ENCODE data around the gene CNPY3.

The CNPY3 gene

DNA sequence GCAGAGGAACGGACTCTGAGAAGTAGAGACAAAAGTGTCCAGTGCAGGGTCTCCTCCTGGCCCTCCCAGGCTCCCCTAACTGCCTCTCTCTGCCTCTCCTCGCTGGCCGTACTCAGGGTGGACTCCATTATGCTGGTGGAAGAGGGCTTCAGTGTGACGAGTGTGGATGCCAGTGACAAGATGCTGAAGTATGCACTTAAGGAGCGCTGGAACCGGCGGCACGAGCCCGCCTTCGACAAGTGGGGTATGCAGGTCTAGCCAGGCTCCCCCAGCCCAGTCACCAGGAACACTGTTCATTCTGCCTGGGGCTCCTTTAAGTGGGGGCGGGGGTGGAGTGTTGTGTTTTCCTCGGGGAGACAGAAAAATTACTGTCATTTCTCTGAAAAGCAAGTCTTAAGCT is 32.8 kb downstream of the CNPY3 start:
- no peak overlapping the region for H3K4me3 ChIP-seq (ENCODE audit: low read length)
- TF ChIP-seq ZNF274 (IDR thresholded peaks at IDR 0.05; ENCODE audit: low read depth, low read length), result no peak

DNA sequence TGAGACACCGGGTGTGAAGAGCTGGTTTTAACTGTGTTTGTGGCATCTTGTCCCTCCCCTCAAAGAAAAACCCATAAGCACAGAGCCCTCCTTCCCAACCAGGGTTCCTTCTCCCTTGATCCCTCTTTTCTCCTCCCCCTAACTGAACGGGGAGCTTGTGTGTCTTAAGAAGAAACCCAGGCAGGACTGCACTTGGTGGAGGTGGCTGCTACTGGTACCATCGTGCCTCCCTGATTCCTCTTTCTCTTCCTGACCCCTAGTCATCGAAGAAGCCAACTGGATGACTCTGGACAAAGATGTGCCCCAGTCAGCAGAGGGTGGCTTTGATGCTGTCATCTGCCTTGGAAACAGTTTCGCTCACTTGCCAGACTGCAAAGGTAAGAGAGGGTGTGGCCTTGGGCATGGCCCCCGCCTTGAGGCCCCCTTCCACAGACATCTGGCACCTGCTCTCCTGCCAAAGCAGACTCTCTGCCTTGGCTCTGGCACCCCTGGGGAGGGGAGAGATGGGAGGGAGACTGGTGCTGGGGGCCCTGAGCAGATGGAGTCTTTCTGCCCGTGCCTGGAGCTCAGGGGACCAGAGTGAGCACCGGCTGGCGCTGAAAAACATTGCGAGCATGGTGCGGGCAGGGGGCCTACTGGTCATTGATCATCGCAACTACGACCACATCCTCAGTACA is 33.4 kb downstream of the CNPY3 start:
- no peak for TF ChIP-seq ZNF274 (IDR thresholded peaks at IDR 0.05; ENCODE audit: low read depth, low read length)
- H3K4me3 ChIP-seq (ENCODE audit: low read length), result no peak overlapping the region

DNA sequence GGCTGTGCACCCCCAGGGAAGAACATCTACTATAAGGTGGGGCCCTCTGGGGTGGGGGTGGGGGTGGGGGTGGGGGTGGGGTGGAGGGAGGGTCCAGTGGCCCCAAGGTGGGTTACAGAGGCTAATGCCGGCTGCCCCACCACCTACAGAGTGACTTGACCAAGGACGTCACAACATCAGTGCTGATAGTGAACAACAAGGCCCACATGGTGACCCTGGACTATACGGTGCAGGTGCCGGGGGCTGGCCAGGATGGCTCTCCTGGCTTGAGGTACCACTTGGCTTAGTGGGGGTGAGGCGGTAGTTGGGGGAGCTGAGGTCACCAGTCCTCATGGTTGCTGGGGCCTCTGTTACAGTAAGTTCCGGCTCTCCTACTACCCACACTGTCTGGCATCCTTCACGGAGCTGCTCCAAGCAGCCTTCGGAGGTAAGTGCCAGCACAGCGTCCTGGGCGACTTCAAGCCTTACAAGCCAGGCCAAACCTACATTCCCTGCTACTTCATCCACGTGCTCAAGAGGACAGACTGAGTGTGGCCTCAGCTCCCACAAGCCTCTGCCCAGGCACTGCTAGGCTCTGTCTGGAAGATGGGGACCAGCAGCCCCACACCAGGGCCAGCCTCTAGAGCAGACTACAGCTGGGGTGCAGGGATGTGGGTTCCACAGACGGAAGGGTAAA is 34.0 kb downstream of the CNPY3 start:
- no peak for TF ChIP-seq ZNF274 (IDR thresholded peaks at IDR 0.05; ENCODE audit: low read depth, low read length)
- H3K4me3 ChIP-seq (ENCODE audit: low read length), result no peak overlapping the region

DNA sequence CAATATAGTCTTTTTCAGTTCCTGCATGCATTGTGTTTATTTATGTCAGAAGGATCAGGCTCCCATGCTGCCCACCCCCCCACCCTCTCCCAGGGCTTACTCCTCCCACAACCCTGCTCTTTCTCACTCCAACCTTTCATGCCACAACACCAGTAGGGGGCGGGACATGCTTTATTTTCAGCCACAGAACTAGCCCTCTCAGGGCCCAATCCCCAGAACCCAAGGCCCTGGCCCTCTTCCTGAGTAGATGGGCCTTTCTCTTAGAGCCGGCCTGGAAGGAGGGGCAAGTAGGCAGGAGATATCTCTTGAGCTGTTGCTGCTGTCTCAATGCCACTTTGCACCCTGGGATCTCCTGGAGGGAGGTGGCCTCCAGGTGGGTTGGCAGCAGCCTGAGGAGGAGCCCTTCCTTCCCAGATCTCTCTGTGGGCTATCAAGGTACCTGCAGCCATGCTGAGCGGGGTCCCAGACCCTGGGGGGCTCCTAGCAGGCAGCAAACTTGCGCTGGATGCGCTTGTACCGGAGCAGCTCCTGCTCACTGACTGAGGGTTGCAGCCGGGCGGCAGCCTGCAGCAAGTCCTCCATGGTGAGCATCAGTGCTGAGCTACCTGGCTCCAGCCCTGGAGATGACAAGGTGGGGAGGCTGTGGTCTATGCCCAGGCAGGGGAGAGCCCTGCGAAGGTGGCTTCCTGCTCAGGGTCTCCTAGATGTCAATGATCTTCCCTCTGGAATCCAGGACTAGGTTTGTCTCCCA is 34.8 kb downstream of the CNPY3 start:
- no peak for TF ChIP-seq ZNF274 (IDR thresholded peaks at IDR 0.05; ENCODE audit: low read depth, low read length)
- H3K4me3 ChIP-seq (ENCODE audit: low read length), result no peak overlapping the region

DNA sequence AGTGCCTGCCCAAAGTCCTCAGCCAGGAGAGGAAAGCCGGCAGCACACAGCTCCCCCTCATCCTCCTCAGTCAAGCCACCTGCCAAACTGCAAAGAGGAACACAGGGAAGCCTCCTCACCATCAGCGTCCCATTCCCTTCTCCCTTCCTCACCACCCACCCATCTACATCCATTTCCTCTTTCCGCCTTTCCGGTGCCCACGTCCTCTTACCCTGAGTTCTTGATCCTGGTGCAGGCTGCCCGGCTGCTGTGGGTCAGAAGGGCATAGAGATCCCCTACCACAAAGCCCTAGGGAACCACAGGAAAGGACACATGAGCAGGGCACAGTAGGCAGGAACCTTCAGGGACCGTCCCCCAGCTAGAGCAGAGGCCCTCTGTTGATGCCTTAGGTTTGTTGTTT is 37.3 kb downstream of the CNPY3 start:
- TF ChIP-seq ZNF274 (IDR thresholded peaks at IDR 0.05; ENCODE audit: low read depth, low read length), result no peak
- H3K4me3 ChIP-seq (ENCODE audit: low read length), result no peak overlapping the region

DNA sequence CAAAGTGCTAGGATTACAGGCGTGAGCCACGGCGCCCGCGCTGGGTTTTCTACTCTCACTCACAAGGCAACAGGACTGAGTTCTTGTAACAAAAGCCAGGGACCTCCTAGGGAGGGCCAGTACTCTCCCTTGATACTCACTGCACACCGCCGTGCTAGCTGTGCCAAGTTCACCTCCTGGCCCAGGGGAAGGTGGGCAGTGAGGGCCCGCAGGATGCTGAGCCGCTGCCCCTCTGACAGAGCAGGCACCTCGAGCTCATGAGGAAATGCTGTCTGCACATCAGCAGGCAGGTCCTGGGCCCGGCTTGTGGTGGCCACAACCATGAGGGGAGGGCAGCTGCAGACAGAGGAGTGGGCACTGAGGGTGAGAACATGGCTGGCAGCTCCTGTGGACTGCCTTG is 37.9 kb downstream of the CNPY3 start:
- H3K4me3 ChIP-seq (ENCODE audit: low read length), result no peak overlapping the region

DNA sequence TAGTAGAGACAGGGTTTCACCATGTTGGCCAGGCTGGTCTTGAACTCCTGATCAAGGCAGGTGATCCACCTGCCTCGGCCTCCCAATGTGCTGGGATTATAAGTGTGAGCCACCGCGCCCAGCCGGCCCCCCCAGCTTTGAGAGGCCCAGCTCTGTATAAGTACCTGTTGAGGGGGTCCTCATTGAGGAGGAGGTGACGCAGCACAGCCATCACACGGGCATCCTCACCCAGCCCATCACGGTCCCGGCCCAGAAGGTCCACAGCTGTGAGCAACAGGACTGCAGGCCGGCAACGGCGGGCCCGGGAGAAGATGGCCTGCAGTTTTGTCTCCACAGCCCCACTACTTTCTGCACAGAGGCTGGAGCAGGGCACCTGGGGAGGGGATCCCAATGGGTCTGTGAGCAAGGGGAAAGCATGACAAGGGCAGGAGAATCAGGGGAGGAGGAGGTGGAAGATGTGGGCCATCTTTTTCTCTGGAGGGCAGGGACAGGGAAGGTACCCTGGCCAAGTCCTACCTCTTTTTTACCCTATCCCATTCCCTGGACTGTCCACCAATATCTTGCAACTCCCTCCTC is 38.9 kb downstream of the CNPY3 start:
- no peak for TF ChIP-seq ZNF274 (IDR thresholded peaks at IDR 0.05; ENCODE audit: low read depth, low read length)

More for the DNA sequence above, 37.9 kb downstream of the CNPY3 start:
- no peak for TF ChIP-seq ZNF274 (IDR thresholded peaks at IDR 0.05; ENCODE audit: low read depth, low read length)

DNA sequence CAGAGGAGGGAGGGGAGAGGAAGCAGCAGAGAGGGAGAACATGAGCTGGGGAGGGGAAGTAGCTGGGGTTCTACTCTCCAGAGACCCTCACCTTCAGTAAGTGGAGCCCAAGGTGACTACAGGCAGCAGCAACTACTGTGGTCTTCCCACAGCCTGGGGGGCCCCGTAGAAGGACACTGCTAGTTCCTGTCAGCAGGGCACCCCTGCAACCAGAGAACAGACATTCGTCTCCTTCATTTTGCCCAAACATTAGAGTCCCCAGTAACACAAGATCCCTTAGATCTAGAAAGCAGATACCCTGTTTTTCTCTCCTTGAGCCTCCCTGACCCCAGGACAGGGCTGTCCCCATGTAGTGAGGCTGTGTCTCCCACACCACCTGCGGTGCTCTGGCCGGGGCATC is 39.5 kb downstream of the CNPY3 start:
- no peak for TF ChIP-seq ZNF274 (IDR thresholded peaks at IDR 0.05; ENCODE audit: low read depth, low read length)
- no peak overlapping the region for H3K4me3 ChIP-seq (ENCODE audit: low read length)

More for the DNA sequence above, 38.9 kb downstream of the CNPY3 start:
- no peak overlapping the region for H3K4me3 ChIP-seq (ENCODE audit: low read length)

DNA sequence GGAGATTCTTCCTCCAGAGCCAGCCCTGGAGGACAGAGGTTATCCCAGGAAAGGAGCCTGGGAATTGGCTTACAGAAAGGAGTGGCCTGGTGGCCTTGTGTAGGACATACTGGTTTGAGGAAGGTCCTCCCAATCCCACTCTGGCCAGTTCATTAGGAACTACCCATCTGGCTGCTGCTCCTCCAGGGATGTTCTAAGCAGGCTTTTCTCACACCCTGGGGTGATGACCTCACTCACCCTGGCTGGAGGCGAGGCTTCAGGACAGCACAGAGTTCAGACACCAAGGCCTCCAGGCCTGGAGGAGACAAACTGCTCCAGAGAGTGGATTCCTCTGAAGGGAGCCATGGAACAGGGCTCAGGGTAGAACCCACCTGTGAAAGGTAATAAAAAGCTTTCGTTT is 40.2 kb downstream of the CNPY3 start:
- H3K4me3 ChIP-seq (ENCODE audit: low read length), result no peak overlapping the region
- no peak for TF ChIP-seq ZNF274 (IDR thresholded peaks at IDR 0.05; ENCODE audit: low read depth, low read length)

DNA sequence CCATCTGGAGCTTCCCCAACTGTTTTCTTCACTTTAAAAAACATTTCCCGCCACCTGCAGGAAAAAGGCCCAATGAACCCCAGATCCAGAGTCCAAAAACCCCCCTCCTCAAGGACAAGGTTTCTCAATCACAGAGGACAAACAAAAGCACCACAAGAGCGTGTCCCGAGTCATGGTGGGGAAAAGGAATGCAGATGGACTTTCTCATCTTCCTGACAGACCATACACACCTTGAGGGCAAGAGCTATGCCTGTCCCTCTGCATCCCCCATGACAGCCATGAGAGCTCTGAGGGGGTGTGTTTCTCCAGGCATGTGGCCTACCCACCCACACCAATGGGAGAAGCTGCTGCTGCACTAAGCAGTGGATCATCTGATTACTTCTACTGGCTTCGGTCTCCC is 40.7 kb downstream of the CNPY3 start:
- no peak for TF ChIP-seq ZNF274 (IDR thresholded peaks at IDR 0.05; ENCODE audit: low read depth, low read length)
- no peak overlapping the region for H3K4me3 ChIP-seq (ENCODE audit: low read length)

DNA sequence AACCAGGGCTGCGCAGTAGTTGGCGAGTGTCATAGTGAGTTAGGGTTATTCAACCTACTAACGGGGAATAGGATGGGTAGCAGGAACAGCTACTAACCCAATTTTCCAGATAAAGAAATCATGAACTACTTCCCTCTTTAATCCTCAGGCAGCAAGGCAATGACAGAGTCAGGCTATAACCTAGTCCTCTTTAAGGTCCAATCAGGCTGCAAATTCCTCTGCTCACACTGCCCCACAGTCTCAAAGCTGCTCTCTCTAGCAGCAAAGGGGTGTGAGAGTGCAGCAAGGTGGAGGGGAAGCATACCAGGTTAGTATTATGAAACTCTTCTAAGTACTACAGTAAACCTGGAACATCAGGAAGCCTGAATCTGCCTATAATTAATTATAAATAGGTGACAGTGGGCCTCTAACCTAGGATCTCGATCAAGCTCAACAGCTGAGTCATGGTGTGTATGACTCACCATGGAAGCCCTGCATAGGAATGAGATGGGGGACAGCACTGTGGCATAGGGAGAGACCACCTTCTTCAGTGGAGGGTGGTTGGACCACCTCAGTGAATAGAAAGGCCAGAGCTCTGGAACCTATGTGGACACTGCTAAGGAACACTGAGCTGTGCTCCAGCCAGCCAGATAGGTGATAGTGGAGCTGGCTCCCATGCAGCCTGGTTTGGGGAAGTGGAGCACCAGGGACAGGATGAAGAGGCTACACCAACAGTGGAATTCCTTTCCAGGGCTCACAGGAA is 41.8 kb downstream of the CNPY3 start:
- H3K4me3 ChIP-seq (ENCODE audit: low read length), result no peak overlapping the region
- TF ChIP-seq ZNF274 (IDR thresholded peaks at IDR 0.05; ENCODE audit: low read depth, low read length), result no peak

DNA sequence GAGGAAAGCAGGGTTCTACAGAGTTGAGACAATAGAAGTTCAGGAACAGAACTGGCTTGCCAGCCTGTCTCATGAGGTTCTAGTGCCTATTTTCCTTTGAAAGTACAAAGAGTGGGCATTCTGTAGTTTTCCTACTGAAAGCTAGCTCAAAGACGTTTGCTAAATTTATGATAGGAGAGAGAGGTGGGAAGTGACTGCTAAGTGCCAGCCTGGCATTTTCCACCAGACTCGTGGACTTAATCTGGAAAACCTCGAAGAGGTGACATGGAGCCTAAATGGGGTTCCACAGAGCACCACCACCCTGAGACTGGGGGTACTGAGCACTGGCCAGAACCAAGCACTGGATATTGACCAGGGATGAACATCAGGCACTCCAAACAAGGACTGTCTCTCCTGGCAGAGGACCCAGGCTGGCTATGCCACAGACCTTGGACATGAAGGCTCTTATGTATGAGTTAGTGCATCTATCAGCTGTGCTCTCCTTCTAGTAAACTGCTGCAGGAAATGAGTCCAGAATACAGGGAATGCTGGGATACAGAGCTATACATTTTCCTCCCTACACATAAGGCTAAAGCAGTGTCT is 42.6 kb downstream of the CNPY3 start:
- no peak overlapping the region for H3K4me3 ChIP-seq (ENCODE audit: low read length)
- no peak for TF ChIP-seq ZNF274 (IDR thresholded peaks at IDR 0.05; ENCODE audit: low read depth, low read length)

DNA sequence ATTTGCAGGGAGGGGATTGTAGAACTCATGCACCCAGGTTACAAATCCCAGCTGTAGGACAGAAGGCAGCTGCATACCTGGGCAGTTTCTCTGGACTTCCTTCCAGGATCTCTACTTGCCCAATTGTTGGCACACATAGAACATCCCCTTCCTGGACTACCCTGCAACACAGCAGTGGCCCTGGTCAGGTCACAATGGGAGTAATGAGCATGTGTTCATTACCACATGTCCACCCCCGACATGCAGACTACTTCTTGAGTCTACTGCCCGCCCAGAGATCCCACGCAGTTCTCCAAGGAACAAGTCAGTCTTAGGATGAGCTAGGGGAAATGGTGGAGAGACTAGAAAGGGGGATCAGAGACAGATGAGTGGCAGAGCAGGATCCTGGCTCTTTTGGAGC is 44.6 kb downstream of the CNPY3 start:
- no peak overlapping the region for H3K4me3 ChIP-seq (ENCODE audit: low read length)
- no peak for TF ChIP-seq ZNF274 (IDR thresholded peaks at IDR 0.05; ENCODE audit: low read depth, low read length)
